Measurements from ENCODE around the gene GRM4.

Gene GRM4

DNA sequence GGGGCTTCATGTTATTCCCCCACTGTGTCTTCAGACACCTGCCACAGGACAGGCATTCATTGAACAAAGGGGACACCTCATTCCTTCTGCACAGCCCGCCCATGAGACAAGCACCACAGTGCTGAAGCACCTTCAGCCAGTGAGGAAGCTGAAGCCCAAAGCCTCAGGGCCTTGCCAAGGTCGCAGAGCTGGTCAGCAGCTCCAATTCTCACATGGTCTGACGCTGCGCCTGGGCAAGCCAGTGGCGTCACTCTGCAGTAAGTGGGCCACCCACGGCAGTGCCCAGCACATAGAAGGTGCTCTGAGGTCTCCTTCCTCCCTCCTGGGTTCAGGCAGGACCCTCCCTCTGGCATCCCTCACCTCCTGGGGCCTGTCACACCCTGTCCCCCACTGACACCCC lies 43.2 kb downstream of the GRM4 start:
- Histone ChIP-seq H3K9me3 (ENCODE audit: insufficient read depth, low read depth, low read length) (no peaks in the 10 kb centered on the region), H3K27me3 (ENCODE audit: insufficient read depth, low read length) (no peaks in the 10 kb centered on the region), H3K9ac (ENCODE audit: low read depth, low read length) (no peak overlapping the region), H3K4me3 (ENCODE audit: low read length) (no peak overlapping the region), H3K27ac (ENCODE audit: low read depth, low read length) (no peak overlapping the region), H3K4me1 (ENCODE audit: insufficient read depth, low read length) (no peaks in the 10 kb centered on the region; the same call in 1 of the 2 replicates), H3K36me3 (ENCODE audit: insufficient read depth, low read length) (no peaks in the 10 kb centered on the region)
- 94% methylated on average over 6 of the region's 6 CpGs for WGBS

- WGBS = 92% methylated on average over 6 of the region's 6 CpGs
- no peak overlapping the region for H3K27ac ChIP-seq (ENCODE audit: low read depth, low read length)
- H3K4me3 ChIP-seq (ENCODE audit: low read length) = no peak overlapping the region
- H3K4me1 ChIP-seq (ENCODE audit: insufficient read depth, low read length) = no peaks in the 10 kb centered on the region; the same call in 1 of the 2 replicates
- H3K27me3 ChIP-seq (ENCODE audit: insufficient read depth, low read length) = no peaks in the 10 kb centered on the region
- no peaks in the 10 kb centered on the region for H3K9me3 ChIP-seq (ENCODE audit: insufficient read depth, low read depth, low read length)
- H3K9ac ChIP-seq (ENCODE audit: low read depth, low read length) = no peak overlapping the region
- no peaks in the 10 kb centered on the region for H3K36me3 ChIP-seq (ENCODE audit: insufficient read depth, low read length)
Observed at GRCh38 chr6:34102099-34102656, 43.7 kb downstream of the GRM4 start.

DNA sequence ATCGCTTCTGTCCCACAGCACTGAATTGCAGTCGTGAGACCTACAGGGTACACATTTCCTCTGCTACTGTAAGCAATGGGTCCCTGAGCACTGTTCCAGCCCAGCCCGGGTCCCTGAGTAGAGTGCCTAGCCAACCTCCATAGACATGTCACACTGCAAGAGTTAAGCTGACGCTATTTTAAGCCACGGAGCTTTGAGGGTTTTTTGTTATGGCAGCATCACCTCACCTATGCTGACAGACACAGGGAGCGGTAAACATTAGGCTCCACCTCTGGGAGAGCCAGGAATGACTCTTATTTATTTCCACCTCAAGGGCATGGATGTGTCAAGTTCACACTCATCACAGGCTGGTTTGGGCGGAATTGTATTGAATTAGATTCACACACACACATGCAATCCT lies 45.1 kb downstream of the GRM4 start:
- H3K27me3 ChIP-seq (ENCODE audit: insufficient read depth, low read length) = no peaks in the 10 kb centered on the region
- no peak overlapping the region for H3K9ac ChIP-seq (ENCODE audit: low read depth, low read length)
- H3K4me1 ChIP-seq (ENCODE audit: insufficient read depth, low read length) = no peaks in the 10 kb centered on the region; the same call in 1 of the 2 replicates
- WGBS = 95% methylated on average over 7 of the region's 7 CpGs
- no peak overlapping the region for H3K27ac ChIP-seq (ENCODE audit: low read depth, low read length)
- H3K4me3 ChIP-seq (ENCODE audit: low read length) = no peak overlapping the region
- H3K9me3 ChIP-seq (ENCODE audit: insufficient read depth, low read depth, low read length) = no peaks in the 10 kb centered on the region
- no peaks in the 10 kb centered on the region for H3K36me3 ChIP-seq (ENCODE audit: insufficient read depth, low read length)

GRCh38 chr6:34099878-34100277 lies 46.0 kb downstream of the GRM4 start:
- no peaks in the 10 kb centered on the region for H3K27me3 ChIP-seq (ENCODE audit: insufficient read depth, low read length)
- WGBS = 88% methylated on average over 8 of the region's 8 CpGs

DNA sequence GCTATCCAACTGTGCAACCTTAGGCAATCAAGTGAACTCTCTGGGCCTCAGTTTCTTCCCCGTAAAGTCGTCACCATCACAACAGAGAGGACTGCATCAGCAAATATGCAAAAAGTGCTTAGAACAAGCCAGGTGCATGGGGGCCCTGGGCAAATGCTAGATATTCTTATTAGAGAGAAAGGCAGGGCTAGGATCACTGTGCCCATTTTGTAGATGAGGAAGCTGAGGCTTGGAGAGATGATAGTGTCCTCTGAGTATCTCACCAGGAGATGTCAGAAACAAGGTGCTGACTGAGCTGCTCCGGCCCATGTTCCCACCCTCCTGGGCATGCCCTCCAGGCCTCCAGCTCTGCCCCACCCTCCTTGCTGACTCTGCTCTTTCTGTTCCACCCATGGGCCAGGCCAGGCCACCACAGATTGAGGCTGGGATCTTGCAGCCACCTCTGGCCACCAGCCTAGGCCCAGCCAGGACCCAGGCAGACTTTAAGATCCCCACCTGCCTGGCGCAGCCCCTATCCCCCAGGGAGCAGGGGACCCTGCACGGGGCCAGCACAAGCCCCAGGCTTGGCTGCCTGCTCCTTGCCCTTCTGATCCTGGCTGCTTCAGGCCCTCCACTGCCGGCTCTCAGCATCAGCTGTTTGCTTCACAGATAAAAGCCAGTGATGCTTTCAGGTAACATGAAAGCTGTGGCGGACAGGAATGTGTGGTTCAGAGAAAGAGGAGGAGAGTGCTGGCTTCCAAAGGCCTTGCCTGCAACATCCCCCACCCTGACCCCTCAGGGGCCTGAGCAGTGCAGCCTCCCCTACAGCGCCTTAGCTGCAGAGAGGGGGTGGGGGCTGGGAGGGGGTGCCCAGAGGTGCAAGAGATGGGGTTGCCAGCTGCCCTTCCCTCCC lies 47.6 kb downstream of the GRM4 start:
- Histone ChIP-seq H3K27me3 (ENCODE audit: insufficient read depth, low read length) (no peaks in the 10 kb centered on the region), H3K9ac (ENCODE audit: low read depth, low read length) (peak overlapping the region; percentile 32; the same call in 1 of the 2 replicates), H3K9me3 (ENCODE audit: insufficient read depth, low read depth, low read length) (no peaks in the 10 kb centered on the region), H3K4me1 (ENCODE audit: insufficient read depth, low read length) (no peaks in the 10 kb centered on the region; the same call in 1 of the 2 replicates), H3K4me3 (ENCODE audit: low read length) (no peak overlapping the region), H3K27ac (ENCODE audit: low read depth, low read length) (peak overlapping the region; percentile 13; the same call in 1 of the 2 replicates), H3K36me3 (ENCODE audit: insufficient read depth, low read length) (no peaks in the 10 kb centered on the region)
- WGBS = 78% methylated on average over 7 of the region's 8 CpGs

More at GRCh38 chr6:34099878-34100277, 46.0 kb downstream of the GRM4 start:
- Histone ChIP-seq H3K9ac (ENCODE audit: low read depth, low read length) (no peak overlapping the region), H3K36me3 (ENCODE audit: insufficient read depth, low read length) (no peaks in the 10 kb centered on the region), H3K9me3 (ENCODE audit: insufficient read depth, low read depth, low read length) (no peaks in the 10 kb centered on the region), H3K27ac (ENCODE audit: low read depth, low read length) (no peak overlapping the region), H3K4me3 (ENCODE audit: low read length) (no peak overlapping the region), H3K4me1 (ENCODE audit: insufficient read depth, low read length) (no peaks in the 10 kb centered on the region; the same call in 1 of the 2 replicates)

DNA sequence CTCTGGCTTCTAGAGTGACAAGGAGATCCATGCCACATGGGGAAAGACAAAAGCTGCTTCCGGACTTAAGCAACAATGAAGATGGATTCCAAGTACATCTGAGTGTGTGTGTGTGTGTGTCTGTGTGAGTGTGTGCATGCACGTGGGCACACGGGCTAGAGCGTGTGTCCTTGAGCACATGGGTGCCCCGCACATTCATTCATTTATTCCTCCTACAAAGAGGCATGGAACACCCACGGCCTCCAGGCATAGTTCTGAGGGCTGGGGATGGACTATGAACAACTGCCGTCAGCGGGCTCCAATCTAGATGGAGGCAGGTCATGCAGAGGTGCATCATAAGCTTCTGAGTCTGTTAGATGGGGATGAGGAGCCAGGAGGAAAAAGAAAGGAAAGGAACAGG lies 49.1 kb downstream of the GRM4 start:
- H3K9me3 ChIP-seq (ENCODE audit: insufficient read depth, low read depth, low read length) = no peaks in the 10 kb centered on the region
- no peak overlapping the region for H3K9ac ChIP-seq (ENCODE audit: low read depth, low read length)
- no peaks in the 10 kb centered on the region for H3K27me3 ChIP-seq (ENCODE audit: insufficient read depth, low read length)
- H3K27ac ChIP-seq (ENCODE audit: low read depth, low read length) = no peak overlapping the region
- H3K4me3 ChIP-seq (ENCODE audit: low read length) = no peak overlapping the region
- 87% methylated on average over 8 of the region's 8 CpGs for whole genome bisulfite sequencing
- no peaks in the 10 kb centered on the region; the same call in 1 of the 2 replicates for H3K4me1 ChIP-seq (ENCODE audit: insufficient read depth, low read length)
- no peaks in the 10 kb centered on the region for H3K36me3 ChIP-seq (ENCODE audit: insufficient read depth, low read length)

DNA sequence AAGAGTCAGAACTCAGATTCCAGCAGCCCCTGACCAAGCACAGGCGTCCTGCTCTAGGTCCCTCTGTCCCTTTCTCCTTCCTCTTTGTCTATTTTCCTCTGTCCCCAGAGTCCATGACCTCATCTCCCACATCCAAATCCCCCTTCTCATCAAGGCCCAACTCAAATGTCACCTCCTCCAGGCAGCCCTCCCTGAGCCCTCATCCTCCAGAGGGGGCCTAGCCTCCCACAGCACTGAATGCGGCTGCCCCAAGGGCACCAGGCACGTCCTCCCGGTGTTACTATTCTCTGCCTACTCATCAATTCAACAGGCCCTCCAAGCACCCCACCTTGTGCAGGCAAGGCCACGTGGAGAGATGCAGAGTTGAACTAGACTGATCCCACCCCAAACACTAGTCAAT lies 49.7 kb downstream of the GRM4 start:
- no peaks in the 10 kb centered on the region for H3K27me3 ChIP-seq (ENCODE audit: insufficient read depth, low read length)

GRCh38 chr6:34095741-34096140 lies 50.1 kb downstream of the GRM4 start:
- Histone ChIP-seq H3K4me3 (ENCODE audit: low read length) (no peak overlapping the region), H3K27me3 (ENCODE audit: insufficient read depth, low read length) (no peaks in the 10 kb centered on the region), H3K27ac (ENCODE audit: low read depth, low read length) (no peak overlapping the region), H3K9ac (ENCODE audit: low read depth, low read length) (no peak overlapping the region), H3K36me3 (ENCODE audit: insufficient read depth, low read length) (no peaks in the 10 kb centered on the region), H3K9me3 (ENCODE audit: insufficient read depth, low read depth, low read length) (no peaks in the 10 kb centered on the region), H3K4me1 (ENCODE audit: insufficient read depth, low read length) (no peaks in the 10 kb centered on the region; the same call in 1 of the 2 replicates)
- 83% methylated on average over 8 of the region's 10 CpGs for WGBS

More for the DNA sequence above, 49.7 kb downstream of the GRM4 start:
- 68% methylated on average over 5 of the region's 5 CpGs for WGBS
- no peak overlapping the region for H3K27ac ChIP-seq (ENCODE audit: low read depth, low read length)
- H3K9ac ChIP-seq (ENCODE audit: low read depth, low read length) = no peak overlapping the region
- no peaks in the 10 kb centered on the region; the same call in 1 of the 2 replicates for H3K4me1 ChIP-seq (ENCODE audit: insufficient read depth, low read length)
- no peak overlapping the region for H3K4me3 ChIP-seq (ENCODE audit: low read length)
- H3K9me3 ChIP-seq (ENCODE audit: insufficient read depth, low read depth, low read length) = no peaks in the 10 kb centered on the region
- no peaks in the 10 kb centered on the region for H3K36me3 ChIP-seq (ENCODE audit: insufficient read depth, low read length)

DNA sequence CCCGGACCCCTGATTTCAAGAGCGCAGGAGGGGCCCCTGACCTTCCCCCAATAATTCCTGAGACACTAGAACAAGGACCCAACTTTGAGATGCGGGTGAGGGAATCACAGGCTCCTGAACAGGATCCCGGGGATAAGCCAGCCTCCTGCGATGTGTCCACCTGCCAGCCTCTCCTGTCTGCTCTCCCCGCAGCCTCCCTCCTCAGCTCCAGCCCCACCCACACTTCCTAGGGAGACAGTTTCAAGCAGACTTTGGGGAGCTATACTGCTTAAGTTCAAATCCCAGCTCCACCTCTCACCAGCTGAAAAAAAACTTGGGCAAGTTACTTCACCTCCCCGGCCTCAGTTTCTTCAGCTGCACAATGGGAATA lies 50.8 kb downstream of the GRM4 start:
- no peak overlapping the region for H3K4me3 ChIP-seq (ENCODE audit: low read length)
- no peaks in the 10 kb centered on the region for H3K27me3 ChIP-seq (ENCODE audit: insufficient read depth, low read length)
- H3K4me1 ChIP-seq (ENCODE audit: insufficient read depth, low read length) = no peaks in the 10 kb centered on the region; the same call in 1 of the 2 replicates
- no peak overlapping the region for H3K27ac ChIP-seq (ENCODE audit: low read depth, low read length)
- H3K36me3 ChIP-seq (ENCODE audit: insufficient read depth, low read length) = no peaks in the 10 kb centered on the region
- H3K9ac ChIP-seq (ENCODE audit: low read depth, low read length) = no peak overlapping the region
- 90% methylated on average over 7 of the region's 7 CpGs for WGBS
- H3K9me3 ChIP-seq (ENCODE audit: insufficient read depth, low read depth, low read length) = no peaks in the 10 kb centered on the region

DNA sequence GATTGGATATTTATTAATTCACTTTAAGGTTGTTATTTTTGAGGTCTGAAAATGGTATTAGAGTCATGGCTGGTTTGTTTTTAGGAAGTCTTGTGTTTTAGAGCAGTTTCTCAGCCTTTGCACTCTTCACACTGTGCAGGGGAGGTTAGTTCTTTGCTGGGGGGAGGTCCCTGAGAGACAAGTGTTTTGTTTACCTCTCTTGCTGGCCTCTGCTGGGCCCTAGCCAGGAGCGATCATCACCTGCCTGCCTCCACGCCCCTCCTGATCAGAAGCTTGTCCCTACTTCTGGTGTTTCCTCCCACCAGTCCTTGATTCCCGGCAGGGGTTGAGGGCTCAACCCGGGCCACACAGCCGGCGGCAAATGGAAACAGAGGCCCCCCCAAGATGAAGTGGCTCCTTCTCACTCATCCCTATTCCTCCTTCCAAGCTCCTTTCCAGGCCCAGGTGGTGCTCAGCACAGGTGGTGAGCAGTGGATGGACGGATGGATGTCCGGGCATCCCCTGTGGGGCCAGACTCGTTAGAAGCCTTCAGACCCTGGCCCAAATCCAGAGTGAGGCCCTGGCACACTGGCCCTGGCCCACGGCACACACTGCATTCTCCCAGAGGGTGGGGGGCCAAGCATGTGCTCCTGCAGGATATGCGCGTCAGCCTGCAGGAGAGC lies 51.3 kb downstream of the GRM4 start:
- Histone ChIP-seq H3K27ac (ENCODE audit: low read depth, low read length) (no peak overlapping the region), H3K9ac (ENCODE audit: low read depth, low read length) (no peak overlapping the region), H3K9me3 (ENCODE audit: insufficient read depth, low read depth, low read length) (no peaks in the 10 kb centered on the region), H3K36me3 (ENCODE audit: insufficient read depth, low read length) (no peaks in the 10 kb centered on the region), H3K4me3 (ENCODE audit: low read length) (no peak overlapping the region), H3K27me3 (ENCODE audit: insufficient read depth, low read length) (no peaks in the 10 kb centered on the region), H3K4me1 (ENCODE audit: insufficient read depth, low read length) (no peaks in the 10 kb centered on the region; the same call in 1 of the 2 replicates)
- WGBS = 73% methylated on average over 12 of the region's 12 CpGs

- Histone ChIP-seq H3K9ac (ENCODE audit: low read depth, low read length) (no peak overlapping the region), H3K27ac (ENCODE audit: low read depth, low read length) (no peak overlapping the region), H3K36me3 (ENCODE audit: insufficient read depth, low read length) (no peaks in the 10 kb centered on the region), H3K4me3 (ENCODE audit: low read length) (no peak overlapping the region), H3K27me3 (ENCODE audit: insufficient read depth, low read length) (no peaks in the 10 kb centered on the region), H3K9me3 (ENCODE audit: insufficient read depth, low read depth, low read length) (no peaks in the 10 kb centered on the region), H3K4me1 (ENCODE audit: insufficient read depth, low read length) (no peaks in the 10 kb centered on the region; the same call in 1 of the 2 replicates)
- WGBS = 85% methylated on average over 4 of the region's 4 CpGs
Observed at GRCh38 chr6:34093854-34094430, 51.9 kb downstream of the GRM4 start.

All from HUES64 (cell line).